Mucosa of rectum (tissue), 2 donors: Measurements from ENCODE around the gene WARS2.

ENCODE experiments used
- H3K27ac ChIP-seq, 2 donors: one replicate each; pipeline ENCODE4 v1.7.0; 2013; ENCODE audit warnings: inconsistent platforms in 2 of 2, low read depth in 2 of 2, low read length in 2 of 2
- H3K27me3 ChIP-seq, 2 donors: one replicate each; pipeline ENCODE4 v1.7.0; 2013; ENCODE audit warnings: low read length in 2 of 2; ENCODE audit not compliant: control insufficient read depth in 2 of 2, insufficient read depth in 2 of 2
- H3K36me3 ChIP-seq, 2 donors: one replicate each; pipeline ENCODE4 v1.7.0; 2013; ENCODE audit warnings: low read length in 2 of 2; ENCODE audit not compliant: control insufficient read depth in 2 of 2, insufficient read depth in 2 of 2
- H3K4me1 ChIP-seq, 2 donors: one replicate each; pipeline ENCODE4 v1.7.0; 2013; ENCODE audit warnings: low read length in 2 of 2, mild to moderate bottlenecking in 1 of 2; ENCODE audit not compliant: control insufficient read depth in 2 of 2, insufficient read depth in 2 of 2
- H3K4me3 ChIP-seq, 2 donors: one replicate each; pipeline ENCODE4 v1.7.0; 2013; ENCODE audit warnings: low read length in 2 of 2
- H3K9ac ChIP-seq, 2 donors: one replicate each; pipeline ENCODE4 v1.7.0; 2013; ENCODE audit warnings: low read length in 2 of 2, low read depth in 1 of 2, mild to moderate bottlenecking in 1 of 2
- H3K9me3 ChIP-seq, 2 donors: one replicate each; pipeline ENCODE4 v1.7.0; 2013; ENCODE audit warnings: low read length in 2 of 2; ENCODE audit not compliant: control insufficient read depth in 2 of 2
- donor health status: healthy.
- donor health status: Normal muscosa, but diverticular disease.

WARS2 gene

DNA sequence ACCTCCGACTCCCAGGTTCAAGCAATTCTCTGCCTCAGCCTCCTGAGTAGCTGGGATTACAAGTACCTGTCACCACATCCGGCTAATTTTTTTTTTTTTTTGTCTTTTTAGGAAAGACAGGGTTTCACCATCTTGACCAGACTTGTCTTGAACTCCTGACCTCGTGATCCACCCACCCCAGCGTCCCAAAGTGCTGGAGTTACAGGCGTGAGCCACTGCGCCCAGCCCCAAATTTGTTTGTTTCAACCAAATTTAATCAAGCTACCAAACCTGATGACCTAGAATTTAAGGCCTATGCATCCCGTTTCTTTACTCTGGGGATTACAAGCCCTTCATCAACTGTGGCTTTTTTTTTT, 94.0 kb downstream of the WARS2 start:
- Histone ChIP-seq H3K9me3 (no peaks in the 10 kb centered on the region), H3K36me3 (peaks cover 0 to 2% of the 10 kb centered on the region in 2 donors), H3K4me3 (no peak overlapping the region), H3K4me1 (no peaks in the 10 kb centered on the region), H3K9ac (no peak overlapping the region), H3K27me3 (no peaks in the 10 kb centered on the region), H3K27ac (no peak overlapping the region)

- H3K4me1 ChIP-seq = no peaks in the 10 kb centered on the region
- no peaks in the 10 kb centered on the region for H3K27me3 ChIP-seq
- no peak overlapping the region for H3K9ac ChIP-seq
- peaks cover 0 to 2% of the 10 kb centered on the region in 2 donors for H3K36me3 ChIP-seq
- no peak overlapping the region for H3K4me3 ChIP-seq
- no peak overlapping the region for H3K27ac ChIP-seq
- no peaks in the 10 kb centered on the region for H3K9me3 ChIP-seq
These were observed 95.2 kb downstream of the WARS2 start for GRCh38 chr1:119045096-119045746.

DNA sequence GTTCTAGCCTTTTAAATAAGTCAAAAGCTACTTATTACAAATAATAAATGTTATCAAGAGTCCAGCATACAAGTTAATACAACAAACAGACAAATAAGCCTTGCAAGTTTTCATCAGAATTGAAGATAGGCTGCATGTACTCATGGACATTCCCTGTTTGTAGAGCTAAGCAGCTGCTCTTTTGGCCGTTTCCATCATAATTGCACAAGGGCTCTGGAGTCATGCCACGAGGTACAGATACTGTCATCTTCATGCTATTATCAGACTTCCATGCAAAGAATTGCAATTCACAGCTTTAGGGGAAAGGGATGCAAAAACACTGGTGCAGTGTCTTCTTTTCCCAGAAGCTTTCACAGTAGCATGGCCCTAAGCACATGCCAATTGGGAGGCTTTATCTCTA, 99.5 kb downstream of the WARS2 start:
- peaks cover 0 to 2% of the 10 kb centered on the region in 2 donors for H3K36me3 ChIP-seq
- H3K9me3 ChIP-seq = no peaks in the 10 kb centered on the region
- H3K9ac ChIP-seq = no peak overlapping the region
- no peak overlapping the region for H3K4me3 ChIP-seq
- no peak overlapping the region for H3K27ac ChIP-seq
- no peaks in the 10 kb centered on the region for H3K27me3 ChIP-seq
- H3K4me1 ChIP-seq = no peaks in the 10 kb centered on the region

GRCh38 chr1:119040489-119040888, 100.0 kb downstream of the WARS2 start:
- Histone ChIP-seq H3K9me3 (no peaks in the 10 kb centered on the region), H3K36me3 (peaks cover 0 to 2% of the 10 kb centered on the region in 2 donors), H3K4me1 (no peaks in the 10 kb centered on the region), H3K9ac (no peak overlapping the region), H3K27me3 (no peaks in the 10 kb centered on the region), H3K4me3 (no peak overlapping the region), H3K27ac (no peak overlapping the region)

- H3K9ac ChIP-seq = no peak overlapping the region
- H3K9me3 ChIP-seq = no peaks in the 10 kb centered on the region
- peaks cover 2 to 3% of the 10 kb centered on the region in 2 donors for H3K36me3 ChIP-seq
- H3K27me3 ChIP-seq = no peaks in the 10 kb centered on the region
- H3K4me1 ChIP-seq = no peaks in the 10 kb centered on the region
- H3K4me3 ChIP-seq = no peak overlapping the region
- H3K27ac ChIP-seq = no peak overlapping the region
These were observed 102.1 kb downstream of the WARS2 start for GRCh38 chr1:119038363-119038762.

- H3K4me3 ChIP-seq = no peak overlapping the region
- H3K27ac ChIP-seq = no peak overlapping the region
- no peaks in the 10 kb centered on the region for H3K9me3 ChIP-seq
- H3K36me3 ChIP-seq = peaks cover 0 to 12% of the 10 kb centered on the region in 2 donors
- H3K9ac ChIP-seq = no peak overlapping the region
- H3K27me3 ChIP-seq = no peaks in the 10 kb centered on the region
- no peaks in the 10 kb centered on the region for H3K4me1 ChIP-seq
These were observed 106.1 kb downstream of the WARS2 start for GRCh38 chr1:119034359-119034758.

DNA sequence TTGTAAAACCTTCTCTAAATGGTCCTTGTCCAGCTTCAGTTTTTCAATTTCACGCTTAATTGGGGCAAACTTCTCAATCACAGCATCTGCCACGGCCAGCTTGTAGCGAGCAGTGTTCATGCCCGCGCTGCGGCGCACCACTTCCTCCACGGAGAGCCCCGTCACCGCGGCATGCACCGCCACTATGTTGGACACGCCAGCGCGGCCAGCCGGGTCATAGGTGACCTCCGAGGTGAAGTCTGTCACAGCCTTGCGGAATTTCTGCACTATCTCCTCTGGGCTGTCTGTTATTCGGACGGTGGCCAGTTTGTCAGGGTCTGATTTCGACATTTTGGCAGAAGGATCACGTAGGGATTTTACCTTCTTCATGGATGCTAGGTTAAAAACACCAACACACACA, 107.5 kb downstream of the WARS2 start:
- Histone ChIP-seq H3K36me3 (peaks cover 0 to 12% of the 10 kb centered on the region in 2 donors), H3K27ac (no peak overlapping the region), H3K9me3 (no peaks in the 10 kb centered on the region), H3K27me3 (no peaks in the 10 kb centered on the region), H3K9ac (no peak overlapping the region), H3K4me3 (no peak overlapping the region), H3K4me1 (no peaks in the 10 kb centered on the region)

DNA sequence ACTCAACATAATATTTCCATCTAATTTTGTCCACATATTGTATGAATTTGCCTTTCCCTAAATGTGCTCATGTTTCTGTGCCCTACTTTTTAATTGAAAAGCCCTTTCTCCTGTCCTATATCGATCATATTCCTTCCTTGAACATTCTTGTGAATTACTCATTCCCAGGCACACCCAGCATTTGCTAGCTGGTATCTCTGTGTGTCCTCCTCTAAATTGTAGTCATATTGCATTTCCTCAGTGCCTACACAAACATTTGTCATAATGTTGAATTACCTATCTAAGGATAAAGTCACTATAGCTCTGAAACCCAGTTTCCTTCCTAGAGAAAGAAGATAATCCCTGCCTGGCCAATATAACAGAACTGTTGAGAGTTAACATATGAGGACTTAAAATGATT, 112.7 kb downstream of the WARS2 start:
- Histone ChIP-seq H3K27ac (no peak overlapping the region), H3K27me3 (no peaks in the 10 kb centered on the region), H3K9me3 (no peaks in the 10 kb centered on the region), H3K9ac (no peak overlapping the region), H3K4me1 (no peaks in the 10 kb centered on the region), H3K36me3 (peaks cover 0 to 4% of the 10 kb centered on the region in 2 donors), H3K4me3 (no peak overlapping the region)

GRCh38 chr1:119026956-119027355, 113.5 kb downstream of the WARS2 start:
- Histone ChIP-seq H3K9ac (no peak overlapping the region), H3K9me3 (no peaks in the 10 kb centered on the region), H3K4me3 (no peak overlapping the region), H3K27me3 (no peaks in the 10 kb centered on the region), H3K4me1 (no peaks in the 10 kb centered on the region), H3K27ac (no peak overlapping the region), H3K36me3 (no peaks in the 10 kb centered on the region)

- Histone ChIP-seq H3K27me3 (no peaks in the 10 kb centered on the region), H3K9ac (no peak overlapping the region), H3K27ac (no peak overlapping the region), H3K4me3 (no peak overlapping the region), H3K9me3 (no peaks in the 10 kb centered on the region), H3K4me1 (no peaks in the 10 kb centered on the region), H3K36me3 (no peaks in the 10 kb centered on the region)
These were observed 124.9 kb downstream of the WARS2 start for GRCh38 chr1:119015547-119015946.

DNA sequence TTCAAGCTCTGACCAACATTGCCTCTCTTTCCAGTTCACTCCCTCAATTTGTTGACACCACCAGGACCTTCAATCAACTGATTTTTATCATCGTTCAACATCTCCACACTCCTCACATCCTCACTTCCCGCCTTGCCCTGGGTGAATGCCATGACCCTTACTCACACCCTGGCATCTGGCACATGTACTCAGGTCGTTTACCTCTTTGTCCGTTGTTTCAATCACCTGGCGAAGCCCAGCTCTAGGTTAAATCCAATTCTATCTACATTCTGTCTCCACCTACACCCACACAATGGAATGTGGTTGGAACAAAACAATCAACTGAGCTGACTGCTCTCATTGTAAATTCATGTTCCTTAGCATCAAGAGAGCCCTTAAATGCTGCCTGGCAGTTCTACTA, 128.1 kb downstream of the WARS2 start:
- peaks cover 0 to 4% of the 10 kb centered on the region in 2 donors for H3K4me1 ChIP-seq
- H3K36me3 ChIP-seq = no peaks in the 10 kb centered on the region
- no peak overlapping the region for H3K9ac ChIP-seq
- no peak overlapping the region for H3K27ac ChIP-seq
- no peaks in the 10 kb centered on the region for H3K9me3 ChIP-seq
- H3K27me3 ChIP-seq = peaks cover 10 to 15% of the 10 kb centered on the region in 2 donors
- H3K4me3 ChIP-seq = no peak overlapping the region
